HCT116 (cell line): ENCODE results near the gene ACSS1.

ENCODE experiments used
- CTCF ChIP-seq, 3 experiments: fragments of 200-600 bp in 1 of 3; sonication (generic) in 1 of 3; IDR thresholded peaks in 2 of 3; conservative IDR thresholded peaks in 1 of 3; 2 replicates each; pipeline ENCODE4 v1.5.1; 2012 to 2017; ENCODE audit warnings: low read depth in 2 of 3, low read length in 2 of 3, antibody characterized with exemption in 1 of 3, borderline replicate concordance in 1 of 3, control low read depth in 1 of 3, mild to moderate bottlenecking in 1 of 3, mixed read lengths in 1 of 3, mixed run types in 1 of 3, moderate library complexity in 1 of 3; ENCODE audit not compliant: insufficient read depth in 1 of 3
- EZH2 ChIP-seq: fragments of 200-600 bp; sonication (generic); IDR thresholded peaks from 2 replicates; pipeline ENCODE4 v1.6.1; 2017; ENCODE audit warnings: antibody characterized with exemption, mixed run types
- POLR2A ChIP-seq: IDR thresholded peaks from 2 replicates; pipeline ENCODE4 v1.7.0; 2011; ENCODE audit warnings: borderline replicate concordance; ENCODE audit not compliant: insufficient read depth, insufficient read length; ENCODE audit errors: extremely low read depth

- TF ChIP-seq CTCF (IDR thresholded peaks at IDR 0.05 in 2 of 3, conservative IDR thresholded peaks at IDR 0.05 in 1 of 3; ENCODE audit: borderline replicate concordance in 1 of 3, insufficient read depth in 1 of 3, low read depth in 2 of 3, low read length in 2 of 3) = no peak
- TF ChIP-seq POLR2A = no peak
- TF ChIP-seq EZH2 = no peak
Measured at GRCh38 chr20:25100914-25101313, 43.0 kb upstream of the ACSS1 start.
